Nasal cavity respiratory epithelium epithelial cell of viscerocranial mucosa (primary cell): ENCODE measurements around the gene MRPS24. TPM values are rescaled to one million over a fixed set of nuclear protein-coding genes. Genes with fewer than 3 reads are reported as not detected.

Experiments used
- total RNA-seq: library from RNA; depleted of rRNA; stranded (reverse); fragments of >200 nt; gene quantifications from 2 replicates; pipeline ENCODE4 v1.2.3, GENCODE V29; 2014

MRPS24 gene
- total RNA-seq: 46.5 and 70.4 TPM in 2 replicates

DNA sequence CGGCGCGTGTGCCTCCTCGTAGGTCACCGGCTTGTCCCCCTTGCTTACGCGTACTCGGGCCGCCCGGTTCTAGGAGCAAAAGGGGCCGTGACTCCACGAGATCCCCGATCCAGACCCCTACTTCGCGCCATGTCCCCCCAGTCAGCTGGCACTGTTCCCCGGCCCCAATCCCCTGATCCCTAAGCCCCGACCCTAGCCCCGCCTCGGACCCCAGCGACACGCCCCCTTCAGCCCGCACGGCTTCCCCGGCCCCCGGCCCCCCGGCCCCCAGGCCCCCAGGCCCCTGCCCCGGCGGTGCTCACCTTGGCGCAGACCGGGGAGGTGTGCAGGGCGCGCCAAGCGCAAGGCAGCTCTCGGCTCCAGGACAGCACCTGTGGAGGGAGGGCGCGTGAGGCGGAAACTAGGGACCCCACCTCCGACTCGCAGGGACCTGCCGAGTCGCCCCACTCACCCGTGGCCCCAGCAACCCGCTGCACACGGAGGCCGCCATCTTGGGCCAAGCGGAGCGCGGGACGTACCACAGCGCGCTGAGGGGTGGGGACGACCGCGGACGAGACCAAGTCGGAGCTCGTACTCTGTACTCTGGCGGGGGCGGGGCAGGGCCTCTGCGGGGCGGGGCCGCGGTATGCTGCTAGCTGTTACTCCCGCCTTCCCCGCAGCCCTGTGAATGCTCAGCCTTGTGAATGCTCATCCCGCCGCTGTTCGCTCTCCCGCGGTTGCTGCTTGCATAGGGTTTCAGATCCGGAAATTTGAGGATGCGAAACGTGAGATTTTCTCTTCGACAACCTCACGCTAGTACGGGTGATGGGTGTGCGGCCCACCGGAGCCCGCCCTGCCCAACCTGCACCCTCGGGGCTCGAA is at the start of gene MRPS24:
MRPS24 (minus strand) TSS at position 512 of the 861 bp plus-strand sequence; CDS start at position 490, 22 bp downstream.

GRCh38 chr7:43906331-43907010 is 37.2 kb upstream of the MRPS24 start, which contains the start of gene URGCP:
TSS of gene URGCP (minus strand) at chr7:43906596. CDS start at chr7:43906575, 21 bp downstream.

Other genes with a start within 250 kb of the MRPS24 start
- gene COA1, start 140.0 kb downstream of the MRPS24 start, total RNA-seq: 45.5 and 48.3 TPM in 2 replicates
- 26.7 and 28.8 TPM in 2 replicates for gene BLVRA, start 110.8 kb downstream of the MRPS24 start, total RNA-seq
- gene URGCP, start 37.1 kb upstream of the MRPS24 start, total RNA-seq: 33.5 and 37.7 TPM in 2 replicates
- 5.6 and 6.5 TPM in 2 replicates for gene UBE2D4, start 56.9 kb upstream of the MRPS24 start, total RNA-seq
- not detected in 2 replicates for gene SPDYE1, start 128.4 kb upstream of the MRPS24 start, total RNA-seq
- gene DBNL, start 175.2 kb upstream of the MRPS24 start, total RNA-seq: 35.5 and 104 TPM in 2 replicates
- not detected in 2 replicates for gene PGAM2, start 196.1 kb upstream of the MRPS24 start, total RNA-seq
- gene POLM, start 213.0 kb upstream of the MRPS24 start, total RNA-seq: 6.5 and 7.9 TPM in 2 replicates
- 1.3 and 2.4 TPM in 2 replicates for gene AEBP1, start 234.8 kb upstream of the MRPS24 start, total RNA-seq